ENCODE measurements around the gene PEDS1. TPM values are rescaled to one million over a fixed set of nuclear protein-coding genes. Genes with fewer than 3 reads are reported as not detected.

Gene PEDS1
- total RNA-seq, 1 experiment from 2014 or later = 35.6 TPM

DNA sequence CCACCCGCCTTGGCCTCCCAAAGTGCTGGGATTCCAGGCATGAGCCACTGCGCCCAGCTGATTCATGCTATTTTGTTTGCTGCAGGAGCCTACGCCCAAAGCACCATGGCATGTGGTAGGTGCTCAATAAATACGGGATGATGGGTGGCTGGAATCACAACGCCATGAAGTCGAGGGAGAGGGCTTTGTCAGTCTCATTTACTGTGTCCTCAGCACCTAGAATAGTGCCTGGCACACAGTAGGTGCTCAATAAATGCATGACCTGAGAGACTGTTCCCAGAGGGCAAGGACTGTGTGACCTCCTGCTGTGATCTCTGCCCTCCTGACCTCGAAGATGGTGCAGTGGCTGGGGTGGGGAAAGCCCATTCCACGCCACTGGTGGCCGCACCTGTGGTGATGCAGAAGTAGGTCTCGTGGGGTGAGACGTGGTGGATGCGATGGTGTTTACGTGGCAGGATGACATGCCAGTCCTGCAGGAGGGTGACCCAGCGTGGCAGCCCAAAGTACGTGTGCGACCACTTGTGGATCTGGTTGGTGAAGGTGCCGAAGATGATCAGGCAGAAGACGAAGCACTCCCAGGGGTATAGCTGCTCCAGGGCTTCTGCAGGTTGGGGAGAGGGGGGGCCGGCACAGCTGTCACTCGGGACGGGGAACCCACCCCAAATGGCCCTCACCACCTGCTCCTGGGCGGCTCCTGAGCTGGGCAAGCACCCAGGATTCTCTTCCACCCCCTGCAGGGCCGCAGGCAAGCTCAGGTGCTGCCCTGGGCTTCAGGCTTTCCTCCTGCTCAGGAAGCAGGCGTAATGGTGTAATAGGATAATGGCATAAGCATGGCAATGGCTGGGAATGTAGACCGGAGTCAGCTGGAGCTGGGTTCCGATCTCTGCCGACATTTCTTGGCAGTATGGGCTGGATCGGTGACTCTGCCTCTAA lies 25.7 kb downstream of the PEDS1 start (continued):
- TF ChIP-seq, protein P1, sequence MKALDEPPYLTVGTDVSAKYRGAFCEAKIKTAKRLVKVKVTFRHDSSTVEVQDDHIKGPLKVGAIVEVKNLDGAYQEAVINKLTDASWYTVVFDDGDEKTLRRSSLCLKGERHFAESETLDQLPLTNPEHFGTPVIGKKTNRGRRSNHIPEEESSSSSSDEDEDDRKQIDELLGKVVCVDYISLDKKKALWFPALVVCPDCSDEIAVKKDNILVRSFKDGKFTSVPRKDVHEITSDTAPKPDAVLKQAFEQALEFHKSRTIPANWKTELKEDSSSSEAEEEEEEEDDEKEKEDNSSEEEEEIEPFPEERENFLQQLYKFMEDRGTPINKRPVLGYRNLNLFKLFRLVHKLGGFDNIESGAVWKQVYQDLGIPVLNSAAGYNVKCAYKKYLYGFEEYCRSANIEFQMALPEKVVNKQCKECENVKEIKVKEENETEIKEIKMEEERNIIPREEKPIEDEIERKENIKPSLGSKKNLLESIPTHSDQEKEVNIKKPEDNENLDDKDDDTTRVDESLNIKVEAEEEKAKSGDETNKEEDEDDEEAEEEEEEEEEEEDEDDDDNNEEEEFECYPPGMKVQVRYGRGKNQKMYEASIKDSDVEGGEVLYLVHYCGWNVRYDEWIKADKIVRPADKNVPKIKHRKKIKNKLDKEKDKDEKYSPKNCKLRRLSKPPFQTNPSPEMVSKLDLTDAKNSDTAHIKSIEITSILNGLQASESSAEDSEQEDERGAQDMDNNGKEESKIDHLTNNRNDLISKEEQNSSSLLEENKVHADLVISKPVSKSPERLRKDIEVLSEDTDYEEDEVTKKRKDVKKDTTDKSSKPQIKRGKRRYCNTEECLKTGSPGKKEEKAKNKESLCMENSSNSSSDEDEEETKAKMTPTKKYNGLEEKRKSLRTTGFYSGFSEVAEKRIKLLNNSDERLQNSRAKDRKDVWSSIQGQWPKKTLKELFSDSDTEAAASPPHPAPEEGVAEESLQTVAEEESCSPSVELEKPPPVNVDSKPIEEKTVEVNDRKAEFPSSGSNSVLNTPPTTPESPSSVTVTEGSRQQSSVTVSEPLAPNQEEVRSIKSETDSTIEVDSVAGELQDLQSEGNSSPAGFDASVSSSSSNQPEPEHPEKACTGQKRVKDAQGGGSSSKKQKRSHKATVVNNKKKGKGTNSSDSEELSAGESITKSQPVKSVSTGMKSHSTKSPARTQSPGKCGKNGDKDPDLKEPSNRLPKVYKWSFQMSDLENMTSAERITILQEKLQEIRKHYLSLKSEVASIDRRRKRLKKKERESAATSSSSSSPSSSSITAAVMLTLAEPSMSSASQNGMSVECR (CRISPR knock-in tag; IDR thresholded peaks at IDR 0.05; ENCODE audit: borderline replicate concordance) = no peak
- TF ChIP-seq ZNF416 (CRISPR knock-in tag; IDR thresholded peaks at IDR 0.05) = no peak
- TF ChIP-seq, protein P2, sequence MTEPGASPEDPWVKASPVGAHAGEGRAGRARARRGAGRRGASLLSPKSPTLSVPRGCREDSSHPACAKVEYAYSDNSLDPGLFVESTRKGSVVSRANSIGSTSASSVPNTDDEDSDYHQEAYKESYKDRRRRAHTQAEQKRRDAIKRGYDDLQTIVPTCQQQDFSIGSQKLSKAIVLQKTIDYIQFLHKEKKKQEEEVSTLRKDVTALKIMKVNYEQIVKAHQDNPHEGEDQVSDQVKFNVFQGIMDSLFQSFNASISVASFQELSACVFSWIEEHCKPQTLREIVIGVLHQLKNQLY (CRISPR knock-in tag; IDR thresholded peaks at IDR 0.05) = no peak

DNA sequence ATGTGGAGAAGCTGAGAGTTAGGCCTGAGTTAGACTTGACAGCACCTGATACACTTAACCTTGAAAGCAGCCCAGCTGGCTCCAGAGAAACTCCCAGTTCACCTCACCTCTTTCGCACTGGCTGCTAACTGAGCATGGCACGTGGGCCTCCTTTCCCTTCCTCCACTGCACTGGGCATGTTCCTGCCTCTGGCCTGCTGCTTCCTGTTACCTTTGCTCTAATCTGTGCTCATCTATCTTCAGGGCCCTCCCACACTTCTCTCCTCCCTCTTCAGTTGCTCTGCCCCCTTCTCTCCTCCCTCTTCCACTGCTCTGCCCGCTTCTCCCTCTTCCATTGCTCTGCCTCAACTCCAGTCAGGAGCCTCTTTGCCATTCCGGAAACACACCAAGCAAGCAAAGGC lies 26.9 kb downstream of the PEDS1 start:
- peaks cover 80% of the 10 kb centered on the region for H3K36me3 Mint-ChIP-seq
- H3K27ac Mint-ChIP-seq = peak overlapping the region; percentile 20; the same call in 1 of the 2 replicates
- no peak for DNase-seq (ENCODE audit: low spot score)
- ChIA-PET CTCF (no interaction called here), POLR2A (no interaction called here)
- no peaks in the 10 kb centered on the region for H3K27me3 Mint-ChIP-seq (ENCODE audit: low read depth)
- 0 out of 2 replicates have a peak, but pooled peaks cover 4% of the 10 kb centered on the region for H3K4me1 Mint-ChIP-seq
- H3K9me3 Mint-ChIP-seq = peaks cover 6% of the 10 kb centered on the region; the same call in 1 of the 2 replicates
- no peak for ATAC-seq
- no peak overlapping the region for H3K4me3 Mint-ChIP-seq
- no peak for TF ChIP-seq ZBTB21 (CRISPR knock-in tag; IDR thresholded peaks at IDR 0.05; ENCODE audit: borderline replicate concordance)
- no peak for TF ChIP-seq MXD4 (CRISPR knock-in tag; IDR thresholded peaks at IDR 0.05; ENCODE audit: borderline replicate concordance)
- TF ChIP-seq, protein P3, sequence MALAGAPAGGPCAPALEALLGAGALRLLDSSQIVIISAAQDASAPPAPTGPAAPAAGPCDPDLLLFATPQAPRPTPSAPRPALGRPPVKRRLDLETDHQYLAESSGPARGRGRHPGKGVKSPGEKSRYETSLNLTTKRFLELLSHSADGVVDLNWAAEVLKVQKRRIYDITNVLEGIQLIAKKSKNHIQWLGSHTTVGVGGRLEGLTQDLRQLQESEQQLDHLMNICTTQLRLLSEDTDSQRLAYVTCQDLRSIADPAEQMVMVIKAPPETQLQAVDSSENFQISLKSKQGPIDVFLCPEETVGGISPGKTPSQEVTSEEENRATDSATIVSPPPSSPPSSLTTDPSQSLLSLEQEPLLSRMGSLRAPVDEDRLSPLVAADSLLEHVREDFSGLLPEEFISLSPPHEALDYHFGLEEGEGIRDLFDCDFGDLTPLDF (CRISPR knock-in tag; IDR thresholded peaks at IDR 0.05) = no peak
- TF ChIP-seq PRRX2 (CRISPR knock-in tag; IDR thresholded peaks at IDR 0.05) = no peak
- TF ChIP-seq TP53 (CRISPR knock-in tag; IDR thresholded peaks at IDR 0.05) = no peak
- TF ChIP-seq, protein P4, sequence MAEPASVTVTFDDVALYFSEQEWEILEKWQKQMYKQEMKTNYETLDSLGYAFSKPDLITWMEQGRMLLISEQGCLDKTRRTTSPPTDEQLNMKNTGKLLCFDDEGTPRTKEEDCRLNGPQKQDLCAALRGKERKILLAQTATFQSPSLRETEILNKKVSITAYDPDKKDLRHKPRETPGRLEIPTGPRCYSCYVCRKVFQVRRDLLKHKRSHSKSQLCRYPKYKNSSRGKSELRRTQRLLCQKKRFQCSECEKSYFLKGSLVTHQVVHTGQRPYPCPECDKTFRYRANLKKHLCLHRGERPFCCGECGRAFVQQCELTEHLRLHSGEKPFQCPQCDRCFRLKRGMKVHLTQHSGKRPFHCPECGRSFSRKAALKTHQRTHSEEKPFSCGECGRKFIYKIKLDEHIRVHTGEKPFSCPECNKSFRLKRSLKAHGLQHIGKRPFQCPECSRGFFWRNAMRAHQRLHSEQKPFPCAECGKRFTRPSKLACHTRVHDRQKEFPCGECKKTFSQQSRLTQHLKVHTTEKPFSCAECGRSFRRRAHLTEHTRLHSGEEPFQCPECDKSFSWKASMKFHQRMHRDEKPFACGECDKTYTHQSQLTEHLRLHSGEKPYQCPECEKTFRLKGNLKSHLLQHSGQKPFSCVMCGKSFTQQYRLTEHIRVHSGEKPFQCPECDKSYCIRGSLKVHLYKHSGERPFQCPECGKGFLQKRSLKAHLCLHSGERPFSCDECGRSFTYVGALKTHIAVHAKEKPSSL (CRISPR knock-in tag; conservative IDR thresholded peaks at IDR 0.05) = no peak
- no peak for TF ChIP-seq HMGA2 (CRISPR knock-in tag; IDR thresholded peaks at IDR 0.05)
- TF ChIP-seq JUN (CRISPR knock-in tag; IDR thresholded peaks at IDR 0.05) = no peak
- TF ChIP-seq FOXJ3 (CRISPR knock-in tag; IDR thresholded peaks at IDR 0.05; ENCODE audit: borderline replicate concordance) = no peak
- no peak for TF ChIP-seq RELA (CRISPR knock-in tag; IDR thresholded peaks at IDR 0.05; ENCODE audit: borderline replicate concordance)
- TF ChIP-seq, protein P5, sequence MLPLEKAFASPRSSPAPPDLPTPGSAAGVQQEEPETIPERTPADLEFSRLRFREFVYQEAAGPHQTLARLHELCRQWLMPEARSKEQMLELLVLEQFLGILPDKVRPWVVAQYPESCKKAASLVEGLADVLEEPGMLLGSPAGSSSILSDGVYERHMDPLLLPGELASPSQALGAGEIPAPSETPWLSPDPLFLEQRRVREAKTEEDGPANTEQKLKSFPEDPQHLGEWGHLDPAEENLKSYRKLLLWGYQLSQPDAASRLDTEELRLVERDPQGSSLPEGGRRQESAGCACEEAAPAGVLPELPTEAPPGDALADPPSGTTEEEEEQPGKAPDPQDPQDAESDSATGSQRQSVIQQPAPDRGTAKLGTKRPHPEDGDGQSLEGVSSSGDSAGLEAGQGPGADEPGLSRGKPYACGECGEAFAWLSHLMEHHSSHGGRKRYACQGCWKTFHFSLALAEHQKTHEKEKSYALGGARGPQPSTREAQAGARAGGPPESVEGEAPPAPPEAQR (CRISPR knock-in tag; IDR thresholded peaks at IDR 0.05) = no peak
- TF ChIP-seq, protein P6, sequence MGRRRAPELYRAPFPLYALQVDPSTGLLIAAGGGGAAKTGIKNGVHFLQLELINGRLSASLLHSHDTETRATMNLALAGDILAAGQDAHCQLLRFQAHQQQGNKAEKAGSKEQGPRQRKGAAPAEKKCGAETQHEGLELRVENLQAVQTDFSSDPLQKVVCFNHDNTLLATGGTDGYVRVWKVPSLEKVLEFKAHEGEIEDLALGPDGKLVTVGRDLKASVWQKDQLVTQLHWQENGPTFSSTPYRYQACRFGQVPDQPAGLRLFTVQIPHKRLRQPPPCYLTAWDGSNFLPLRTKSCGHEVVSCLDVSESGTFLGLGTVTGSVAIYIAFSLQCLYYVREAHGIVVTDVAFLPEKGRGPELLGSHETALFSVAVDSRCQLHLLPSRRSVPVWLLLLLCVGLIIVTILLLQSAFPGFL (CRISPR knock-in tag; IDR thresholded peaks at IDR 0.05; ENCODE audit: borderline replicate concordance) = no peak
- no peak for TF ChIP-seq TEAD1 (CRISPR knock-in tag; IDR thresholded peaks at IDR 0.05)
- TF ChIP-seq, protein P1 (CRISPR knock-in tag; IDR thresholded peaks at IDR 0.05; ENCODE audit: borderline replicate concordance) = no peak
